ENCODE measurements around the gene RASA3. TPM values are rescaled to one million over a fixed set of nuclear protein-coding genes. Genes with fewer than 3 reads are reported as not detected.

RASA3 gene
- total RNA-seq, 3 donors from 2014 or later (not counting 1 experiment from before 2014, with no cell fraction given): 252 to 277 (median 274) TPM

GRCh38 chr13:114155926-114156883 is 23.8 kb upstream of the RASA3 start:
- peaks cover 75 to 87% of the 10 kb centered on the region in 2 donors for H3K4me1 Mint-ChIP-seq
- intact Hi-C loops (cut with micrococcal nuclease): no loop called here
- peak overlapping the region; percentile 90 to 94 for H3K27ac Mint-ChIP-seq
- H3K9me3 ChIP-seq (ENCODE audit: control insufficient read depth, insufficient read depth, low read length): no peaks in the 10 kb centered on the region
- H3K4me3 ChIP-seq (ENCODE audit: low read length): no peak overlapping the region
- peaks cover 4% of the 10 kb centered on the region in 2 donors for H3K9me3 Mint-ChIP-seq
- peaks cover 67% of the 10 kb centered on the region for H3K4me1 ChIP-seq (ENCODE audit: control insufficient read depth, insufficient read depth, low read length)
- no peaks in the 10 kb centered on the region for H3K27me3 ChIP-seq (ENCODE audit: control insufficient read depth, insufficient read depth, low read length)
- 70% methylated on average over 9 of the region's 19 CpGs for WGBS (ENCODE audit: insufficient coverage)
- peak in 1 of 3 donors; percentile 44 for ATAC-seq
- H3K36me3 ChIP-seq (ENCODE audit: control insufficient read depth, insufficient read depth, low read length): no peaks in the 10 kb centered on the region
- DNase-seq: peak in 1 of 2 donors; percentile 66
- no peak for TF ChIP-seq CTCF (IDR thresholded peaks at IDR 0.05)
- no peaks in the 10 kb centered on the region for H3K36me3 Mint-ChIP-seq
- H3K4me3 Mint-ChIP-seq: peak overlapping the region; percentile 89
- no peaks in the 10 kb centered on the region for H3K27me3 Mint-ChIP-seq (ENCODE audit: low read depth in 2 of 2)
- peak overlapping the region; percentile 29 for H3K27ac ChIP-seq (ENCODE audit: low read length)

- Mint-ChIP-seq H3K4me3 (no peak overlapping the region), H3K9me3 (peaks cover 4% of the 10 kb centered on the region in 2 donors), H3K36me3 (no peaks in the 10 kb centered on the region), H3K27ac (no peak overlapping the region), H3K27me3 (ENCODE audit: low read depth in 2 of 2) (no peaks in the 10 kb centered on the region), H3K4me1 (peaks cover 75 to 87% of the 10 kb centered on the region in 2 donors)
- H3K4me1 ChIP-seq (ENCODE audit: control insufficient read depth, insufficient read depth, low read length): peaks cover 68% of the 10 kb centered on the region
- DNase-seq (peak in 1 of 2 donors; percentile 15), ATAC-seq (no peak)
- intact Hi-C loops (cut with micrococcal nuclease): no loop called here
- H3K9me3 ChIP-seq (ENCODE audit: control insufficient read depth, insufficient read depth, low read length): no peaks in the 10 kb centered on the region
- no CpG with 5 or more reads among the region's 3 CpGs for WGBS (ENCODE audit: insufficient coverage)
- no peak overlapping the region for H3K4me3 ChIP-seq (ENCODE audit: low read length)
- no peaks in the 10 kb centered on the region for H3K36me3 ChIP-seq (ENCODE audit: control insufficient read depth, insufficient read depth, low read length)
- H3K27me3 ChIP-seq (ENCODE audit: control insufficient read depth, insufficient read depth, low read length): no peaks in the 10 kb centered on the region
- H3K27ac ChIP-seq (ENCODE audit: low read length): no peak overlapping the region
- no peak for TF ChIP-seq CTCF (IDR thresholded peaks at IDR 0.05)
Observed at GRCh38 chr13:114155320-114155719, 22.9 kb upstream of the RASA3 start.

- no peak for TF ChIP-seq CTCF (IDR thresholded peaks at IDR 0.05)
- ATAC-seq: peak in 1 of 3 donors; percentile 47
- Mint-ChIP-seq H3K36me3 (no peaks in the 10 kb centered on the region), H3K27me3 (ENCODE audit: low read depth in 2 of 2) (no peaks in the 10 kb centered on the region), H3K27ac (peak overlapping the region; percentile 71 to 99), H3K9me3 (peaks cover 4% of the 10 kb centered on the region in 2 donors), H3K4me1 (peaks cover 73 to 87% of the 10 kb centered on the region in 2 donors), H3K4me3 (peak overlapping the region; percentile 58)
- peaks cover 76% of the 10 kb centered on the region for H3K4me1 ChIP-seq (ENCODE audit: control insufficient read depth, insufficient read depth, low read length)
- no peaks in the 10 kb centered on the region for H3K27me3 ChIP-seq (ENCODE audit: control insufficient read depth, insufficient read depth, low read length)
- H3K27ac ChIP-seq (ENCODE audit: low read length): peak overlapping the region; percentile 15
- H3K4me3 ChIP-seq (ENCODE audit: low read length): no peak overlapping the region
- no peaks in the 10 kb centered on the region for H3K9me3 ChIP-seq (ENCODE audit: control insufficient read depth, insufficient read depth, low read length)
- DNase-seq: peak in 1 of 2 donors; percentile 48
- WGBS (ENCODE audit: insufficient coverage): 74% methylated on average over 9 of the region's 9 CpGs
- intact Hi-C loops (cut with micrococcal nuclease): no loop called here
- H3K36me3 ChIP-seq (ENCODE audit: control insufficient read depth, insufficient read depth, low read length): no peaks in the 10 kb centered on the region
Observed at GRCh38 chr13:114154476-114154875, 22.1 kb upstream of the RASA3 start.

Measured in natural killer cell (primary cell).